GDM1 (cell line): ENCODE data around the gene CDH23.
A peak's percentile ranks its signal among the peaks of the same experiment; 100 is the strongest.
"Not testable (repeated sequence)": the region's sequence is repeated elsewhere in the genome, so short reads cannot be mapped to it uniquely, and the experiment has no call there.

Source experiments
- DNase-seq: peaks from one replicate; lab custom pipeline; 2025; lab: John Stamatoyannopoulos, UW

The CDH23 gene

DNA sequence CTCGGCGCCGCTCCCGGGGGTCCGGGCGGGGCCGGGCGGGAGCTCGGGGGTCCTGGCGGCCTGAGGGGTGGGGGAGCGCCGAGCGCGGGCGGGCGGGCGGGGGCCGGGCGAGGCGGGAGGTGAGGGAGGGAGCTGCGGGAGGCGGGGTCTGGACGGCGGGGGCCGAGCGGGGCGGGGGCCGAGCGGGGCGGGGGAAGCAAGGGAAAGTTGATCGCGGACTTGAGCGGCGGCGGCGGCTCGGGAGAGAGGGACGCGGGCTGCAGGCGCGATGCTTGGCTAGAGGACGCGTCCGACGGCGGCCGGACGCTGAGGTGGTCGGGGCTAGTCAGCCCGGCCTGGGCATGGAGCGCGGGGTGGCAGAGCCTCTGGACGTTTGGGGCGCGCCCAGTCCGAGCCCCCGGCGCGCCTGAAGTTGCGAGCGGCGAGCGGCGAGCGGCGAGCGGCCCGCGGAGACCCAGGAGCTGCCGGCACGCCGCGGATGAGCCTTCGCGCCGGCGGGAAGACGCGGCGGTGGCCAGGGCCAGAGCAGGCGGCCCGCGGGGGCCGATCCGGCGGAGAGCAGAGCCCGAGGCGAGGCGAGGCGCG lies at the start of gene CDH23:
CDH23 (plus strand) TSS at position 210 of the 585 bp plus-strand sequence. CDS start 42,912 bp downstream, outside the sequence.
- DNase-seq = no peak

DNA sequence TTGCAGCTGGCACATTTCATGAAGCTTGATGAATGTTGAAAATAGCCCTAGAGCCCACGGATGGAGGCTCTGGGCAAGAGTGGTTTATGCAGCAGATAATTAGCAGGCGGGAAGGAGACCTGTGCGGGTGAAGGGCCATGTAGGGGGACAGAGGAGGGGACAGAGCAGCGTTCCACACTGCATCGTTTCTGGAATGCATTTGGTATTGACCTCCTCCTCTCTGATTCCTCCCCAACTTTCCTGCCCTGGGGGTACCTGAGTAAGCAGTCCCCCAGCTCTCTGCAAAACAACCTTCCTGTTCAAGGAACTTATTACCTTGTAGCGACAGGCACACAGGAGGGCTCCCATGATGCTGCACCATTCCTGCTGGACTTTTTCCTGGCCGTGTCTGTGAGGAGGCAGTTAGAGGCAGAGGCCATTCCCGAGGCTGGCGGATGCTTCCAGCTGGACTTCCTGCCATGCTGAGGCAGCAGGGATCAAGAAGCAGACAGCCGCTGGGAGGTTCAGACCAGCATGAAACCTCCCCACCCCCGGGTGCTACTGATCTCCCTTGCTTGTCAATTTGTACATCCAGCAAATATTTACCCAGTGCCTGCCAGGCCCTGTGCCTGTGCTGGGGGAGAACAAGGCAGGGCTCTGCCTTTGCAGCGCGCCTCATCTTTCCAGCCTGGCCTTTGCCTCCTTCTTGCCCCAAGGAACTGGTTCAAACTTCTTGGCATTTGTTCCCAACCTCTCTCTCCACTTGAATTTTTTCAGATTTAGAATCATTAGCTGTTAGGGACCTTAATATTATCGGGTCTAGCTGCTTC lies 48.9 kb upstream of the CDH23 start:
- DNase-seq = no peak

DNA sequence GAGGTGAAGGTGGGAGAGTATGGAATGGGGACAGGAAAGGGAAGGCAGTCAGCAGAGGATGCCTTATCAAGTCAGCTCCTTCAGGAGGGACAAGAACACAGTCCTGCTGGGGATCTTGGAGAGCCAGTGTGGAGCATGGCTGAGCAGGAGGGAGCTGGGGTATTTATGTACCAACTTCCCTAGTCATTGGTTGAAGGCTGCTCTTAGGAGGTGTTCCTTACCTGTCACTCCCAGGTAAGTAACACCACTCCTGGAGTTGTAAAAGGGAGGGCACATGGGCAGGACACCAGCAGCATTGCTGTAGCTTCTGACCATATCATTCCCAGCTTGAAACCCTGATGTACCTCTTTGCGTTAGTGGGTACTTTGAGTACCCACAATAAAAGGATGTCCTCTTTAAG lies 47.9 kb upstream of the CDH23 start:
- DNase-seq = no peak

DNA sequence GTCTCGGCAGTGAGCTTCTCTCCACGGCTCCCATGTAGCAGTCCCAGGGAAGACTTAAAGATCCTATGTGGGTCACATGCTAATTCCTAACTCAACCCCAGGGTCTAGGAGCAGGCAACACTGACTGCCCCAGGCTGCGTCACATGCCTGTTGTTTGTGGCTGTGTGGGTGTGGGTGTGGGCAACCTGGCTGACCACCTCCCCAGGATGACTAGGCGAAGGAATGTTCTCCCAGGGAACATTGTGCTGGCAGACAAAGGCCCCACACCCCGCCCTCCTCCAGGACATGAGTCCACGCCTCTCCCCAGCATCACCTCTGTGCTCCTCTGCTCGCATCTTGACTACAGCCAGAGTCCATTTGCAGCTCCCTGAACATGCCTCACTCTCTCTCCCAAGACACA lies 47.3 kb upstream of the CDH23 start:
- no peak for DNase-seq

DNA sequence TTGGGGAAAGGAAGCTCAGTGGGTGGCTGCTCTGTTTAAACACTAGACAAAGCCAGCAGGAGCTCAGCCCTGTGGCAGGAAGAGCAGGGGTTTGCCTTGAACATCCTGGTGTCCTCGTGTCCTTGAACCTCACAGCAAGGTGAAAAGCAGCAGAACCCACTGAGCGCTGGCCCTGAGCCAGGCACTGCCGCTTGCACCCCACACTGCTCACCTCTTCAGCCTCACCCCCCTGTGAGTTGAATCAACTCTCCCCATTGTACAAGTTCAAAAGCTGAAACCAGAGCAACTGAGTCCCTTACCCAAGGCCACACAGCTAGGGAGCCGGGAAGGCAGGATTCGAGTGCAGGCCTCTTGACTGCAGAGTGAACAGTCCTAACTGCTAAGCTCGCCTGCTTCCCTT lies 45.6 kb upstream of the CDH23 start:
- DNase-seq = no peak

DNA sequence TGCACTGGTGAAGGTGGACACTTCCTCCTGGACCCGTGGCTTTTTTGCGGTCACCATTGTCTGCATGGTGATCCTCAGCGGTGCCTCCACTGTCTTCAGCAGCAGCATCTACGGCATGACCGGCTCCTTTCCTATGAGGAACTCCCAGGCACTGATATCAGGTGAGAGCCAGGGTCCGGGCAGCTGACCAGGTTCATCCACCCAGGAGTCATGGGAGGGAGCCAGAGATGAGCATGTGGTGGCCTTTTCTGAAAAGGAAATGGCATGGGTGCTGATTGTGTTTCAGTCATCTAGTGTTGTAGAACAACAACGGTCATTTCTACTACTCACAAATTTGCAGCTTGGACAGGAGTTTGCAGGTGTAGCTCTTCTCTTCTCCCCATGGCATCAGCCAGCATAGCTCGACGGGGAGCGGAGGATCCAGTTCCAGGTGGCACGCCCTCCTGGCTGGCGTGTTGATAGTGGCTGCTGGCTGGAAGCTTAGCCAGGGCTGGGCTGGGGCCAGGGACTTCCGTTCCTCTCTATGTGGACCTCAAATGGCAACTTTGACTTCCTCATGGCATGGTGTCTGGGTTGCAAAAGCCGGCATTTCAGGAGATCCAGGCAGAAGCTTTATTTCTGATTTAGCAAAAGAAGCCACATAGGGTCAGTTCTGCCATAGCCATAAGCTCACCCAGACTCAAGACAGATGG lies 44.9 kb upstream of the CDH23 start:
- no peak for DNase-seq

DNA sequence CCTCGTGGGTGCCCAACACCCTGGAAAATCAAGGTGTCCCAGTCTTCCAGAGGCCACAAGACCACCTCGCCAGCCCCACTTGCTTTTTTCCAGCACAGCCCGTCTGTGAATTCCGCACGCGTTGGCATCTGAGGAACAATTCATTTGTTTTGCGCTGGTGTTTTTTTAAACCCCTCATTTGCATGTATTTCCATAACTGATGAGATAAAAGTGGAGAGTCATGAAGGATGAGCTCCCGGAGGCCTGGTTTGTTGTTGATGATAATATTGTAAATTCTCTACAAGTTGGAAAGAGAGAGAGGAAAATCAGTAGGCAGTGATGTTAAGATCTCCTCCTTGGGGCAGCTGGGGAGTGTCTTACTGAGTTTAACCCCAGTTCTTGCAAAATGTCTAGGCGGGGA lies 43.1 kb upstream of the CDH23 start:
- no peak for DNase-seq

DNA sequence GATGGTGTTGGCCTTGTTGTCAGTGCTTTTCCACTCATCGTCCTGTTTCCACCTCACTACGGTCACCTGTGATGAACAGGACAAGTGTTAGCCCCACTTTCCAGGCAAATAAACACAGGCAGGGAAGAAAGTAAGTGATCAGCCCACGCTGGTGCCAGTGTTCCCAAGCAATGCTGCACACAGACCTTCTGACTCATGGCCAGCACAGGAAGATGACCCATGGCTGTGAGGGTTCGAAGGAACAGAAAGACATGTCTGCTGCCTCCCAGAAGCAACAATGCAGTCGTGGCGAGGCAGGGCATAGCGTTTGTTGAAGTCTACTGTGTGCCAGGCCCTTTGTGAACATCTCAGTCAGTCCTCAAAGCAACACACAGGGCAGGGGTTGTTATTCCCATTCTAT lies 41.9 kb upstream of the CDH23 start:
- no peak for DNase-seq

DNA sequence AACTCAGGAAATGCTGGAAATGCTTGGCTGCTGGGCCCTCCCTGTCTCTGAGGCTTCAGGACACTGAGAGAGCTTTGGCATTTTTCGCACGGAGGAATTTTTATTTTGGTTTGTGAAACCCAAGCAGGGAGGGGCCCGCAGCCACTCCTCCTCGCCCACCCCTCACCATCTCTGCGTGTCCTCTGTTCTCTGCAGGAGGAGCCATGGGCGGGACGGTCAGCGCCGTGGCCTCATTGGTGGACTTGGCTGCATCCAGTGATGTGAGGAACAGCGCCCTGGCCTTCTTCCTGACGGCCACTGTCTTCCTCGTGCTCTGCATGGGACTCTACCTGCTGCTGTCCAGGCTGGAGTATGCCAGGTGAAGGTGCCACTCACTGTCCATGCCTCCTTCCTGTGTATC lies 40.8 kb upstream of the CDH23 start:
- no peak for DNase-seq

DNA sequence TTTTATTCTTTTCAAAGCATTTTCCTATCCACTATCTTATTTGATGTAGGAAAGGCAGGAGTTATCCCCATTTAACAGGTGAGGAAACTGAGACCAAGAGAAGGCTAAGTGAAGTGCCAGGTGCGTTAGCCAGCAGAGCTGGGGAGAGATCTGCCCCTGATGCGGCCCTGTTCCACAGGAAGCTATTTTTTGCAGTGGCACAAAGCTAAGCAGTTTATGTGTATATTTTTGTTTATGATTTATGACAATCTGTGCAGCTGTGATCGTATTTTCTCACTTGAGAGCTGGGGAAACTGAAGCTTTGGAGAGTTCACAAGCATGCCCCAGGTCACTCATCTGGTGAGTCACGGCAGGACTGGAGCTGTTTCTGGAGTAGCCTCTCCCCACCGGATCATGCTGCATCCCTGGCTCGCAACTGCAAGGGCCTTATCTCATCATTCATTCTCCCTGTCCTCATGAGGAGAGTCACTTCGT lies 38.9 kb upstream of the CDH23 start:
- DNase-seq = no peak

DNA sequence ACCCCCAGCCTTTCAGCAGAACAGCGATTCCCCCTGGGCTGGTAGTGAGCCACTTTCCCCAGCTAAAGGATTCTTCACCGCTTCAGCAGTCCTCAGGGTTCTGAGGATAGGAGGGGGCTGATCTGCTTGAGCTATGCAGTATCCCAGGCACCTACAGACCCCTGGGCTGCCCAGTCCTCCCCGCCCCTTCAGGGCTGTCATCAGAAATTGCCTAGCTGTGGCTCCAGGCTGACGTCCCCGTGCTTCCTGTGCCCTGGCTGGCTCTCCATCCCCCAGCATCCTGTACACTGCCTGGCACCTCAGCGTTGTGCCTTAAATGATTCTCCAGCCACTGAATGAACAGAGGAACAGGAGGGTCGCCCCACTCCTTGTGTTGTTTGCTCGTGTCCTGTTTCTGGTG lies 38.4 kb upstream of the CDH23 start:
- DNase-seq = no peak

DNA sequence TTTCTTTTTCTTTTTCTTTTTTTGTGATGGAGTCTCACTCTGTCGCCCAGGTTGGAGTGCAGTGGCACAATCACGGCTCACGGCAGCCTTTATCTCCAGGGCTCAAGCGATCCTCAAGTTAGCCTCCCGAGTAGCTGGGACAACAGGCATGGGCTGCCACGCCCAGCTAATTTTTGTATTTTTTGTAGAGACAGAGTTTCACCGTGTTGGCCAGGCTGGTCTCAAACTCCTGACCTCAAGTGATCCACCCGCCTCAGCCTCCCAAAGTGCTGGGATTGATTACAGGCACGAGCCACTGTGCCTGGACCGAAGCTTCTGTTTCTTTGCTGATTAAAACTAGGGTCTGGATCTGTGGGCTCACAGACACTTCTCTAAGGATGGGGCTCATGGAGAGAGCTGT lies 37.8 kb upstream of the CDH23 start:
- DNase-seq = not testable (repeated sequence)

DNA sequence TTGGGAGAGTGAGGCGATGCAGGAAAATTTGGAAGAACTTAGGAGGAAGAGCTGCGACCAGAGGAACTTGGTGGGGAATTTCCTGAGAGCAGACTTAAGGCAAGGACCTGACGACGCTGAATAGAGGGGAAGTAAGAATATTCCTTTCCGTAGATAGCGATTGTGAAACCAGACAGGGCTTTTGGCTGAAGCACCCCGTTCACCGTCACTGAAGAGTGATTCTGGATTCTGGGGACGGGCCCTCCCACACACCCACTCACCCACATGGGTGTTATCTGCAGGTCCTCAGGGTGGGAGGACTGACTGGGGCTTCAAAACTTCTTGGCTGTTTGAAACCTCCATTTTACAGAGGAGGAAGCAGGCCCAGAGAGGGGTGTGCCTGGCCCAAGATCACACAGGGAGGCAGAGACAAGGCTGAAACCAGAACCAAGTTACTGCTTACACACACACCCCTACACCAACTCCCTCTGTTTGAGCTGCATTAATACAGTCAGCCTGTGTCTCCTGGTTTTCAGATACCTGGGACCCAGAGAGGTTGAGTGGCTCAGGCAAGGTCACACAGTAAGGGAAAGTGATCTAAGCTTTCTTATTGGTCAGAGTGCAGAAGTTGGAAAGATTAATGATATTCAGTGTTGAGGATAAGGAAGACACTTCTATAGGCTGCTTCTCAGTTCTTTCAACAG lies 37.2 kb upstream of the CDH23 start:
- DNase-seq = no peak

DNA sequence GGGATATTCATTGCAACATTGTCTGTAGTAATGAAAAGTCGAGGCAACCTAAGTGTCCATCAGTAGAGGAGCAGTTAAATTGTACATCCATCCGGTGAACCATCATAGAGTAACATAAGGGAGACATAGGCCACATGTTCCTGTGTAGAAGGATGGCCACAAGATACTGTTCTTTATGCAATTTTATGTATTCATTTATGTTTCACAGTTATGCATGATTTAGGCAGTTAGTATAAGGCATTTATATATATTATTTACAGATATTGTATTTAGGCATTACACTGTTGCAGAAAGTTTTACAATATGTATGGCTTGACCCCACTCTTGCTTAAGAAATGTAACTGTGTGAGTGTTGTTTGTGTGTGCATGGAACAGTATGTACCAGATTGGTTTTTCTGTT lies 36.0 kb upstream of the CDH23 start:
- DNase-seq = no peak

DNA sequence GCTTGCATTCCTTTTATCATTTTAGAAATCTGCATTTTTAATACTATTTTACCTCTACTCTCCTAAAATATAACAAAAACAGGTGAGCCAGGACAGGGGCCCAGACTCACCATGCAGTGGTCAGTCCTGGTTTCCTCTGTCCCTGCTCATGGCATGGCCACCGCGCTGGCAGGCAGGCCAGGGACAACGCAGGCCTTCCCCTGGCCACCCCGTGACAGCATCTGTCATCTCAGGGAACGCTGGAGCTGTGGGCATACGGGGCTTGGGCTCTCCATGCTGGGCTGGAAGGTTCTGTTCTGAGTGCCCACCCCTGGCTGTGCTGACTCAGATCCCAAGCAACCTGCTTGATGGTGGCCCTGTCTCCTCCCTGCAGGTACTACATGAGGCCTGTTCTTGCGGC lies 35.1 kb upstream of the CDH23 start:
- no peak for DNase-seq

DNA sequence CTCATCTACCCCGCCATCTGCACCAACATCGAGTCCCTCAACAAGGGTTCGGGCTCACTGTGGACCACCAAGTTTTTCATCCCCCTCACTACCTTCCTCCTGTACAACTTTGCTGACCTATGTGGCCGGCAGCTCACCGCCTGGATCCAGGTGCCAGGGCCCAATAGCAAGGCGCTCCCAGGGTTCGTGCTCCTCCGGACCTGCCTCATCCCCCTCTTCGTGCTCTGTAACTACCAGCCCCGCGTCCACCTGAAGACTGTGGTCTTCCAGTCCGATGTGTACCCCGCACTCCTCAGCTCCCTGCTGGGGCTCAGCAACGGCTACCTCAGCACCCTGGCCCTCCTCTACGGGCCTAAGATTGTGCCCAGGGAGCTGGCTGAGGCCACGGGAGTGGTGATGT lies 34.6 kb upstream of the CDH23 start:
- DNase-seq = no peak

DNA sequence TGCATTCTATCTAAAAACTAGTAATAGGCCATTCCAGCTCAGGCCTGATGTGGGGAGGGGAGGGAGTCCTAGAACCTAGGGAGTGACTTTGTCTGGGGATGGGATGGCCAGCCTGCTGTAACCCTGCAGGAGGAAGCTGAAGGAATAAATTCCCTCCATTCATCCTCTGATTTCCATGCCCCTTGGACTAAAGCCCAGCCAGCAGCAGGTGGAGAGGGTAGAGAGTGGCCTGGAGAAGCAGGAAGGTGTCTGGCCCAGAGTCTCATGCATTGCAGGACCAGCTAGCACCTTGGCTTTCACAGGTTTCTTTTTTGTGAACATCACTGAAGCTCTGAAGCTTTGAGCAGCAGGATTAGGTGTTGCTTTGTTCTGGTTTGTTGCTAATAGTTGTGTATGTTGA lies 32.8 kb upstream of the CDH23 start:
- no peak for DNase-seq

DNA sequence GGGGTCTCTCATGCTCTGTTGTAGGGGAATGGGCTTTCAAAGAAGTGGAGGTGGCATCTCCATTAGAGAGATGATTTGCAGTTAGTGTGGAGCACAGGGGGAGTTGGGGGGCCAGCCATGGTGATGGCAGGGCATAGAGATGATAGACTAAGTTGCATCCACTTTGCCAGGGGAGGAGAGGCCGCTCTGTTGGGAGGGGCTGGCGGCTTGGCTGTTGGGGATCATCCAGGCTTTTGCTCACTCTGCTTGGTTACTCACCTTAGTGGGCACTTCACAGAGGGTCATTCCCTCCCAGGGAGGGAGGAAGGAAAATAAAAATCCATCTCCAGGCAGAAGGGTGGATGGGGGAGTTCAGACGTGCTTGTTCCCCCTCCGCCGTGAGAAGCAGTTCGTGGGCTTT lies 31.4 kb upstream of the CDH23 start:
- DNase-seq = no peak

DNA sequence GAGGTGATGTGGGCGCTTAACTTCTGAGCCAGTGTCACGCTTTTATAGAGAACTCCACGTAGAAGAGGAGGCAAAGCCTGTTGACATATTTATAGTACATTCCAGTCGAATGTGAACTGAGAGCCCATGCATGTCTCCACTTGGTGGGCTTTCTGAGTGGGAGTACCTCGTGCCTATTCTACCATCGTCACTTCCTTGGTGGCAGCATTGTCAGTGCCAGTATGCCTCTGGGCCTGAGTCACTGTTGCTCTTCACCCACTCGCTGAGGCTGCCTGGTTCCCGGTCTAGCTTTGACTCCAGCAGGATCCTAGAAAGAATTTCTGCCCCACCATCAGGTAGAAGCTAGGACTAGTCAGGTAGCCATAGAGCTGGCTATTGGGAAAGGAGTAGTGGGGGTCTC lies 30.0 kb upstream of the CDH23 start:
- DNase-seq = no peak

DNA sequence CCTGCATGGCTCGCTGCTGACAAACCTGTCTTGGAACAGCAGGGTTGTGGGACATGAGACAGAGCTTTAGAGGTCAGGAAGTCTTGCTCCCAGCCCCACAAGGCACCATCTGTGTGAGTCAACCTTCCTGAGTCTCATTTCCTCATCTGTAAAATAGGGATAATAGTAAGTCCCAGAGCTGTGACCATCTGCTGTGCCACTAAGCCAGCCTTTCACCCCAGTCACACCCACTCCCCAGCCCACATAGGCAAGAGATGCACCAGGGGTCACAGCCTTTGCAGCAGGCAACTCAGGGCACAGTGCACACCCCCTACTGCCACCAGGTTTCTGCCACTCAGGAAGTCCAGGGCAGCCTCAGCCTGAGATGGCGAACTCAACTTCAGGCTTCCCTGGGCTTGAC lies 29.4 kb upstream of the CDH23 start:
- DNase-seq = peak; percentile 25

DNA sequence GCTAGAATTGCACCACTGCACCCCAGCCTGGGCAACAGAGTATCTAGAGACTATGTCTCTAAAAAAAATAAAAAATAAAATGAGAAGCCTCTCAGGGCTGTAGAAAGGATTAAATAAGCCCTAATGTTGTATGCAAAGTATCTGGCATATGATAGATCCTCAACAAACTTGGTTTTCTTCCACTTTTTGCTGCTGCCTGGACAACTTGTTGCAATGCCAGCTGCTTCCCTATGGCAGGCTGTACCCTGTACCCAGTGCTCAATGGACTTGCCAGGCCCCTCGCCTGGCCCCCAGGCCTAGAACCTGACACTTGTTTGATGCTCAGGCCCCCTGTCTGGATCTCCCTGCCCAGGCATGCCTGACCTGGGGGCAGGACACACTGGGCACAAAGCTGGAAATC lies 28.5 kb upstream of the CDH23 start:
- no peak for DNase-seq

DNA sequence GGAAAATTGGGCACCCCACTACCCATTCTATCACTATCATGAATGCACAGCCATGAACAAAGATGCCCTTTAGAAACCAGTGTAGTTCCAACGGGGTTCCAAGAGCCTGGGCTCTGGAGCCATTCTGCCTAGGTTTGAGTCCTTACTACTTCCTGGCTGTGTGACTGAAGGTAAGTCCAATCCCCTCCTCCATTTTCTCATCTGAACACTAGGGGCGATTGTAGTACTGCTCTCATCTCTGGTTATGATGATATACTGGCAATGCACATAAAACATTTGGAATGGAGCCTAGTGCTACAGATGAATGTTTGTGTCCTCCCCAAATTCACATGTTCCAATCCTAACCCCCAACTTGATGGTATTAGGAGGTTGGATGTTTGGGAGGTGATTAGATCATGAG lies 28.1 kb upstream of the CDH23 start:
- no peak for DNase-seq

DNA sequence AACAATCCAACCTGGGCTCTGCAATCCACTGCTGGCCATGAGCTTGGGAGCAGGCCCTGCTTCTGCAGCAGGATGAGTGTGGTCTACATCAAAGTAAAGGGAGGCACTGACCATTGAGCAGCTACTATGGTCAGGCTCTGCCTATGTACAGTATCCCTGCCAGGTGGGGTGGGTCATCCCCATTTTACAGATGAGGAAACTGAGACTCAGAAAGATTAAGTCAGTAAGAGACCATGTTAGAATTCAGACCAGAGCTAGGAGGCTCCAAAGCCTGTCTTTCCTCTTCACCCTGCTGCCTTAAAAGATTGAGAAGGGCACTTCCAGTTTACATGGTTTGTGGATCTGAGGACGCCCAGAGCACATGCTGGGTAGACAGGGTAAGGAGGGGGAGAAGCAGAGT lies 27.1 kb upstream of the CDH23 start:
- no peak for DNase-seq
